ENCODE data around the gene INO80D.

The INO80D gene

DNA sequence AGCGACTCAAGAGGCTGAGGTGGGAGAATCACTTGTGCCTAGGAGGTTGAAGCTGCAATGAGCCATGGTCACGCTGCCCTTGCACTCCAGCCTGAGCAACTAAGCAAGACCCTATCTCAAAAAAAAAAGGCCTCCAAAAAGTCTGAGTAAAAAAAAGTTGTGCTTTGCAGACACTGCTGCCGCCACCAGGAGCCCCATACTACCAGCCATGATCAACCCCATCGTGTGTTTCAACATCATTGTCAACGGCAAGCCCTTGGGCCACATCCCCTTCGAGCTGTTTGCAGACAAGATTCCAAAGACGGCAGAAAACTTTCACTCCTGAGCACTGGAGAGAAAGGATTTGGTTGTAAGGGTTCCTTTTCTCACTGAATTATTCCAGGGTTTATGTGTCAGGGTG is 137.1 kb downstream of the INO80D start:
- Histone ChIP-seq H3K9me3 (peaks cover 0 to 8% (median 0%) of the 10 kb centered on the region in 3 donors), H3K27ac (no peak overlapping the region), H3K4me3 (no peak overlapping the region), H3K36me3 (no peaks in the 10 kb centered on the region), H3K4me1 (peaks cover 0 to 12% (median 7%) of the 10 kb centered on the region in 4 donors), H3K27me3 (no peaks in the 10 kb centered on the region)
- TF ChIP-seq, protein P1, sequence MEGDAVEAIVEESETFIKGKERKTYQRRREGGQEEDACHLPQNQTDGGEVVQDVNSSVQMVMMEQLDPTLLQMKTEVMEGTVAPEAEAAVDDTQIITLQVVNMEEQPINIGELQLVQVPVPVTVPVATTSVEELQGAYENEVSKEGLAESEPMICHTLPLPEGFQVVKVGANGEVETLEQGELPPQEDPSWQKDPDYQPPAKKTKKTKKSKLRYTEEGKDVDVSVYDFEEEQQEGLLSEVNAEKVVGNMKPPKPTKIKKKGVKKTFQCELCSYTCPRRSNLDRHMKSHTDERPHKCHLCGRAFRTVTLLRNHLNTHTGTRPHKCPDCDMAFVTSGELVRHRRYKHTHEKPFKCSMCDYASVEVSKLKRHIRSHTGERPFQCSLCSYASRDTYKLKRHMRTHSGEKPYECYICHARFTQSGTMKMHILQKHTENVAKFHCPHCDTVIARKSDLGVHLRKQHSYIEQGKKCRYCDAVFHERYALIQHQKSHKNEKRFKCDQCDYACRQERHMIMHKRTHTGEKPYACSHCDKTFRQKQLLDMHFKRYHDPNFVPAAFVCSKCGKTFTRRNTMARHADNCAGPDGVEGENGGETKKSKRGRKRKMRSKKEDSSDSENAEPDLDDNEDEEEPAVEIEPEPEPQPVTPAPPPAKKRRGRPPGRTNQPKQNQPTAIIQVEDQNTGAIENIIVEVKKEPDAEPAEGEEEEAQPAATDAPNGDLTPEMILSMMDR (IDR thresholded peaks at IDR 0.05): no peak
- intact Hi-C loops (cut with DNase I; ENCODE audit: low total_unique reads): loop anchor here (10.0 kb wide), 1 partner anchor 1224 kb away; no protein-coding TSS in a partner anchor
- no peak for DNase-seq

DNA sequence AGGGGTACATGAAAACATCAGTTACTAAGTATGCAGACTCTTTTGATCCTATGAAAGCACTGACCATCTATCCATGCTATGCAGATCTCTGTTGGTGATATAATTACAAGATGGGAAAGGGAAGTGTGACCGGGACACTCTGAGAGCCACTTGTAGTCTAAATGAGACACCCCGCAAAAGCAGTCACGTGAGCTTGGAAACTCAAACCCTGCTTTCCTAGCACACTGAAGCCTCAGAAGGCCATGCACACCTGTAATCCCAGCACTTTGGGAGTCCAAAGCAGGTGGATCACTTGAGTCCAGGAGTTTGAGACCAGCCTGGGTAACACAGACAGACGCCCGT is 137.5 kb downstream of the INO80D start:
- DNase-seq: no peak
- intact Hi-C loops (cut with DNase I; ENCODE audit: low total_unique reads): loop anchor here (10.0 kb wide), 1 partner anchor 1224 kb away; no protein-coding TSS in a partner anchor
- H3K4me1 ChIP-seq: peaks cover 0 to 12% (median 7%) of the 10 kb centered on the region in 4 donors
- TF ChIP-seq, protein P1 (IDR thresholded peaks at IDR 0.05): no peak
- H3K27ac ChIP-seq: peak overlapping the region; percentile 25 to 40
- H3K27me3 ChIP-seq: no peaks in the 10 kb centered on the region
- H3K36me3 ChIP-seq: no peaks in the 10 kb centered on the region
- peaks cover 0 to 8% (median 0%) of the 10 kb centered on the region in 3 donors for H3K9me3 ChIP-seq
- H3K4me3 ChIP-seq: no peak overlapping the region

DNA sequence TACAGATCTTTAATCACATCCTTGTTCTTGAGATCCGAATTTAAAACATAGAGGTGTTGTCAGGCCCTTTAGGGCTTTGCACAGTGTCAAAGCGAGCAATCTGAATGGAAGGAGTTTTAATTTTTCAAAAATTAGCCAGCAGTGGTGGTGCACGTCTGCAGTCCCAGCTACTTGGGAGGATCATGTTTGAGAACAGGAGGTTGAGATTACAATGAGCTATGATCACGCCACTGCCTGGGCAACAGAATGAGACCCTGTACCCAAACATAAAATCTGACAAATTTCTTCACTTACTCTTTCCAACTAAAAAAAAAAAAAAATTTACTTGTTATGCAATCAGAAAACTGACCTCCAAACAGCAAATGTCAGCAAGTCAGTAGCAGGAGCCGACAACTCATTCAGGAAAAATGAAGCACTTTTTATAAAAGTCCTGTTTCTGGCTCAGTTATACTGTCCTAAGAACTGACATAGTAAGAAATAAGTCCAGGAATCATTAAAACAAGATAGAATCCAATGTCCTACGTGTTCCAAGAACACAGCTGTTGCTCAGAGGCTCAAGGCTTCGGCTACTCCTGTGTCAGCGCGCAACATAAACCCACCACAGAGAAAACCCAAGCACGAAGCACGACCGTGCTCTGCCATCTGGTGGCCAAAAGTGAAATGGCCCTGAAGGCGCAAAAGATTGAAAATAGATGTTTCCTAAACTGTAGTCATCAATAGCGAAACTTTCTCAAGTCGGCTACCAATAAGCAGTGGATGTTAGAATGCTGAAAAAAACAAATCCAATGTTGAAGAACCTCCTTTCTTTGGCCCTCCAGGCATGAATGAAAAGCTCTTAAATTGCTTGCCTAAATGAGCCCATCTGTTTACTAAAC is 138.1 kb downstream of the INO80D start:
- intact Hi-C loops (cut with DNase I; ENCODE audit: low total_unique reads): loop anchor here (10.0 kb wide), 1 partner anchor 1223 kb away; no protein-coding TSS in a partner anchor
- Histone ChIP-seq H3K4me1 (peaks cover 0 to 12% (median 7%) of the 10 kb centered on the region in 4 donors), H3K36me3 (no peaks in the 10 kb centered on the region), H3K9me3 (peaks cover 0 to 8% (median 0%) of the 10 kb centered on the region in 3 donors), H3K4me3 (peak overlapping the region; percentile 15 to 17), H3K27me3 (no peaks in the 10 kb centered on the region), H3K27ac (peak overlapping the region; percentile 25 to 40)
- peak; percentile 76 to 79 for DNase-seq
- TF ChIP-seq, protein P1 (IDR thresholded peaks at IDR 0.05): peak; percentile 84 to 92

- Histone ChIP-seq H3K27ac (no peak overlapping the region), H3K36me3 (no peaks in the 10 kb centered on the region), H3K9me3 (peaks cover 0 to 2% (median 0%) of the 10 kb centered on the region in 3 donors), H3K27me3 (no peaks in the 10 kb centered on the region), H3K4me3 (no peak overlapping the region), H3K4me1 (peaks cover 0 to 12% (median 7%) of the 10 kb centered on the region in 4 donors)
- TF ChIP-seq, protein P1 (IDR thresholded peaks at IDR 0.05): no peak
- DNase-seq: no peak
- intact Hi-C loops (cut with DNase I; ENCODE audit: low total_unique reads): loop anchor here (10.0 kb wide), 1 partner anchor 1221 kb away; no protein-coding TSS in a partner anchor
Measured at GRCh38 chr2:205946226-205946625, 139.7 kb downstream of the INO80D start.
